Adrenal gland (tissue), 5 donors: Measurements from ENCODE around the gene ZBTB7C.

Experiments
- POLR2A ChIP-seq, 2 donors: fragments of 450-650 bp; IDR thresholded peaks; one replicate each; pipeline ENCODE4 v1.6.1; 2017; ENCODE audit warnings: antibody characterized with exemption in 2 of 2, mild to moderate bottlenecking in 2 of 2, moderate library complexity in 1 of 2
- TF ChIP-seq, protein P1 (sequence below), 6 experiments: fragments of 450-650 bp in 4 of 6; fragments of 200-600 bp in 2 of 6; sonication (generic) in 1 of 6; IDR thresholded peaks; 1 replicate in 5 of 6; 2 replicates in 1 of 6; pipeline versions ENCODE4 v1.5.1 to v1.8.0; 2016 to 2021; ENCODE audit warnings: antibody characterized with exemption in 6 of 6, mild to moderate bottlenecking in 2 of 6, moderate library complexity in 1 of 6
- donor health status: DM: no; HTN: no; CAD: no.

DNA sequence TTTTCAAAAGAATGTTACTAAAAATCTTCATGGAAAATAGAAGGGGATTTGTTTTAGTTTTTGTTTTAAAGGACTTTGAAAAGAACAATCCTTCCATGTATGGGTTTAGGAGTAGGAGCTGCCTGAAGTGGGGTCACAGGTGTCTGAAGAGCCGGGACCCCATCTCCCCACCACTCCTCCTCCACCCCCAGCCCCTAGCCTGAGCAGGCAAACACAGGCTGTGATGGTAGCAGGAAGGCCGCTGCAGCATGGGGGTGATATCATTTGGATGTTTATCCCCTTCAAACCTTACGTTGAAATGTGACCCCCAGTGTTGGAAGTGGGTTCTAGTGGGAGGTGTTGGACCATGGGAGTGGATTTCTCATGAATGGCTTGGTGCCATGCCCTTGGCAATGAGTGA, 93.0 kb downstream of the ZBTB7C start:
- TF ChIP-seq, protein P1, sequence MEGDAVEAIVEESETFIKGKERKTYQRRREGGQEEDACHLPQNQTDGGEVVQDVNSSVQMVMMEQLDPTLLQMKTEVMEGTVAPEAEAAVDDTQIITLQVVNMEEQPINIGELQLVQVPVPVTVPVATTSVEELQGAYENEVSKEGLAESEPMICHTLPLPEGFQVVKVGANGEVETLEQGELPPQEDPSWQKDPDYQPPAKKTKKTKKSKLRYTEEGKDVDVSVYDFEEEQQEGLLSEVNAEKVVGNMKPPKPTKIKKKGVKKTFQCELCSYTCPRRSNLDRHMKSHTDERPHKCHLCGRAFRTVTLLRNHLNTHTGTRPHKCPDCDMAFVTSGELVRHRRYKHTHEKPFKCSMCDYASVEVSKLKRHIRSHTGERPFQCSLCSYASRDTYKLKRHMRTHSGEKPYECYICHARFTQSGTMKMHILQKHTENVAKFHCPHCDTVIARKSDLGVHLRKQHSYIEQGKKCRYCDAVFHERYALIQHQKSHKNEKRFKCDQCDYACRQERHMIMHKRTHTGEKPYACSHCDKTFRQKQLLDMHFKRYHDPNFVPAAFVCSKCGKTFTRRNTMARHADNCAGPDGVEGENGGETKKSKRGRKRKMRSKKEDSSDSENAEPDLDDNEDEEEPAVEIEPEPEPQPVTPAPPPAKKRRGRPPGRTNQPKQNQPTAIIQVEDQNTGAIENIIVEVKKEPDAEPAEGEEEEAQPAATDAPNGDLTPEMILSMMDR (IDR thresholded peaks at IDR 0.05): no peak
- TF ChIP-seq POLR2A (IDR thresholded peaks at IDR 0.05): no peak
